SHP77 treated with DMSO at 0.1 percent for 48 hours (cell line): Measurements from ENCODE around the gene SLC29A1.

ENCODE experiments used
- DNase-seq: peaks from one replicate; lab custom pipeline; 2025; lab: John Stamatoyannopoulos, UW

SLC29A1 gene

DNA sequence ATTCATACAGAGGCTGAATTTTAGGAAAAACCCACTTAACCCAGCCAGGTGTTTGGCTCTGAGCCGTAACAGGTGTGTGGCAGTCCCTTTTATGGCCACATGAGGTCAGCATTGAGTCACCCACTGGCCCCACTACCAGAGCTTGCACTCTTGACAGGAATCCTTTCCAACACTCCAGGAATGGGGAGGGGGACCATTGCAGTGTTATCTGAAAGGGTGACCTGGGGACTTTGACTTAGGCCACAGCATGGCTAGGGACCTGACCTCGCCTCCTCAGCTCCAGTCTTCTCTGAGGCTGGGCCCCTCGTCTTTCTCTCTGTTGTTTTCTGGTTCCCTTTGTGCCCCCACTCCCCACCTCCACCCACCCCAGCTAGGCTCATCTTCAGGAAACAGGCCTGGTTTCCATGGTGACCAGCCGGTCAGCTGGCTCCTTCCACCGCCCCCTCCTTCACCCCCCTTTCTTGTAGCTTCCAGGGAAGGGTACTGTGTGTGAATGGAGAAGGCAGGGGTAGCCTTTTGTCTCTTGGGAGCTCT, 44.8 kb downstream of the SLC29A1 start:
- peak; percentile 27 for DNase-seq

DNA sequence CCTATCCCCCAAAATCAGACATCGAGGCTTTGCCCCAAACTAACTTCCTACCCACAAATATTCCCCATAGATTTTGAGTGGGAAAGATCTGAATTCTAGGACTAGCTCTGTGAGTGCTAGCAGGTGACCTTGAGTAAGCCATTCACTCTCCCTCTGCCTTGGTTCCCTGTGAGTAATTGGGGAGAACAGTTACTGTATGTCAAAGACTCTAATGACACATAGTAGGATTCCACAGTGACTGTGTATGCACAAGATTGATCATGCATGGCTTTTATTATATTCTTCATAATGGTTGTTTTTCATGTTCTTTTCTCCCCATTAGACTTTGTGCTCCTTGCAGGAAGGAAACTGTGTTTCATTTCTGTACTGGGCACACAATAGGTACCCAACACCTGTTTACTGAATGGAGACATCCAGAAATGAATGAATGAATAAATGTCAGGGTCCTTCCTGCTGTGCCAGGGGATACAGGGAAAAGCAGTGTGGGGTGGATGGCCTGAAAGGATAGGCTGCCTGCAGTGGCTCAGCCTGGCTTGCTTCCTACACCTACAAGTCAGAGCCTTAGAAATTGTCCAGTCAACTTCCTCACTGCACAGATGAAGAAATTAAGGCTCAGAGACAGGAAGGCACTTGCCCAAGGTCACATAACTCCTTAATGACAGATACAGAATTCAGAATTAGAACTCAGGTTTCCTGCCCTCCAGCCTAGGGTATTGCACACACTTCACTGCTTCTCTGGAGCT, 46.0 kb downstream of the SLC29A1 start:
- no peak for DNase-seq

DNA sequence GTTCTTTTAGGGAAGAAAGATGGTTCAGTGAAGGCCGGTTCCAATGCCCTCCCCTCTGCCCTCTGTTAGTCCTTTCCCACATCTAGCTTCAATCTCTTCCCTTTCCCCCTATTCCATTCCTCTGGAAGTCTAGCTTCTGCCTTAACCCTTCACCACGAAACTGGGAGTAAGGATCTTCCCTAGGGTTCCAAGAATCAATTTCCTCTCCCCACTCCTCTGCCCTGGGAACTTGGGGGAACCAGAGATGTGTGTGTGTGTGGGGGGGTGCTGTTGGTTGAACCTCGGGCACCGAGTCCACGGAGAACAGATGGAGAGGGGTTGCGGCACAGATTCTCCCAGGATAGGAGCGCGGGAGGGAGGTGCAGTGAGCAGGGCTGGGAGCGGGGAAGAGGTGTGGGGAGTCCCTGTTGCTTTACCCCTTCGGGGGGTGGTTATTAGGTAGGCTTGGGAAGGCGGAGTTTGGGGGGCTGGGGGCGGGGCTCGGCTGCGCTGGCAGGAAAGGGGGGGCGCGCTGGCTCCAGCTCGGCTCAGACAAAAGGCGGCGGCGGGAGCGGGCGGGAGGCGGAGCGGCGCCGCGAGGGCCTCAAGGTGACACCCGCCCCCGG, 46.6 kb downstream of the SLC29A1 start, which contains the start of gene TMEM151B:
Gene TMEM151B (plus strand): TSS at position 530 of the 605 bp plus-strand sequence. CDS start 293 bp downstream, outside the sequence.
- DNase-seq: no peak

DNA sequence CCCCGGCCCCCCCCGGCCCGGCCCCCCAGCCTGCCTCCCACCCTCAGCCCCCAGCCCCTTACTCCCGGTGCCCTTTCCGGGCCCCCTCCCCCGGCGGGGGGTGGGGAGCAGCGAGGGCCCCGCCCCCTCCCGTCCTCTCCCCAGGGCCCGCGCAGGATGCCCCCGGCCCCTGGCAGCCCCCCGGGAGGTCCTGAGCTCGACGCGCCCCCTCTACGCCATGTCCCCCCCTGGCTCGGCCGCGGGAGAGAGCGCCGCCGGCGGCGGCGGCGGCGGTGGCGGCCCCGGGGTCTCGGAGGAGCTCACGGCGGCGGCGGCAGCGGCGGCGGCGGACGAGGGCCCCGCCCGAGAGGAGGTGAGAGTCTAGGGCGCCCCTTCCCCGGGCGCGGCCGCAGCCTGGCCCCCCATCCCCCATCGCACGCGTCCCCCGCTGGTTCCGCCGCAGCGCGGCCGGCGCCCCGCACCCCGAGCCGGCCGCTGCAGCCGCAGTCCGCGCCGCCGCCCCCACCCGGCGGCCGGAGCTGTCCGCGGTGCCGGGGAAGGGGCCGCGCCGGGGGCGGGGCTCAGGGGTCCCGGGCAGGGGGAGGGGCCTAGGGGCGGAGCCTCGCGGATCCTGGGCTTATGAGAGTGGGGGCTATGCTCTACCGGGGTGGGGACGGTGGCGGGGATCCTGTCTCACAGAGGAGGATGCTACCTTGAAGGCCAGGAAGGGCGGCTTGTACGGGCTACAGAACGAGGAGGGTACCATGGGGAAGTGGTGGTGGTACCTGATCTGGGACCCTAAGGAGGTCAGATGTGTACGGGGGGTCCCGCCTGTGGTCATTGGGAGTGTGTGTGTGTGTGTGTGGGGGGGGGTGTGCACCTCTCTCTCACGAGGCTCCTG, 47.4 kb downstream of the SLC29A1 start:
- no peak for DNase-seq

DNA sequence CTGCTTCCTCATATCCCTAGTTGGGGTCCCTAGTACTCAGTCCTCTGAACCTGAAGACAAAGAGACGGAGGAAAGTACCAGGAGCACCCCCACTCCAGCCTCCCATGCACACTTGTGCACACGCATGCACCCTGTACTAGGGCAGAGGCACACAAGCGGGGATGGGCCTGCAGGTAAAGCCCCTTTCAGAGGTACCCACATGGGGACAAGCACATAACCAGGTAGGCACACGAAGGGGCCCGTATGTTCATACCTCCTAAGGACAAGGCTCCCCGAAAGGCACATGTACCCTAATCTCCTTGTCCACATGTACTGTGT, 48.0 kb downstream of the SLC29A1 start:
- no peak for DNase-seq

DNA sequence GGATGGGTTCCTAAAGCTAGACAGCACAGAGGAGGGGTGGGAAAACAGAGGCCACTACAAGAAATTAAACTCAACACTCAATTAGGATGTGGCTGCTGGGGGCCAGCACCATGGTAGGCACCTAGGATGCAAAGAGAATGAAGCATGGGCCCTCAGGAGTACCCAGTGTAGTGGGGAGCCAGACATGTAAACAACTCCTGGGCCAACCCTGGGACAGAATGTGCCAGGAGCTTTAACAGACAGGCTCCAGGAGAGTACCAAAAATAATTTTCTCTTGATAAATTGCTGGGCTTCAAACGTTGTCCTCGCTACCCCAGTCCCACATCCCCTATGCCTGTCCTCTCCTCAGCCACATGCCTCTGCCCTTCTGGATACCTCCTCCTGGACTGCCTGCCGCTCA, 48.5 kb downstream of the SLC29A1 start:
- DNase-seq: no peak

DNA sequence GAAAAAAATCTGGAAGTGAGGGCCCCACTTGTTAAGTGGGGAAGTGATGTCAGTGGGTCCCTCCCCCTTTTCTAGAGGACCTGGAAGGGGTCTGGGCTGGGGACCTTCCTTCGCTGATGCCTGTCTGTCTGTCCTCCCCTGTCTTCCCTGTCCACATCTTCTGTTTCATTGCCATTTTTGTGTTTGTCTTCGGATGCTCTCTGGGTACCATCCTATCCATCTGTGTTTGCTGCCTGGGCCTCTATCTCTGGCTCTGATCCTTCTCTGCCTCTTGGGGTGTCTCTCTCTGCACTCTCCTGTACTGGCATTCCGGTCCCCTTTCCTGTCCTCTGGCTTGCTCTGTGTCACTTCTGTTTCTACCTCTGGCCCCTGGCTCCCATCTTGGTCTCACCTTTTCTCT, 49.1 kb downstream of the SLC29A1 start:
- no peak for DNase-seq

DNA sequence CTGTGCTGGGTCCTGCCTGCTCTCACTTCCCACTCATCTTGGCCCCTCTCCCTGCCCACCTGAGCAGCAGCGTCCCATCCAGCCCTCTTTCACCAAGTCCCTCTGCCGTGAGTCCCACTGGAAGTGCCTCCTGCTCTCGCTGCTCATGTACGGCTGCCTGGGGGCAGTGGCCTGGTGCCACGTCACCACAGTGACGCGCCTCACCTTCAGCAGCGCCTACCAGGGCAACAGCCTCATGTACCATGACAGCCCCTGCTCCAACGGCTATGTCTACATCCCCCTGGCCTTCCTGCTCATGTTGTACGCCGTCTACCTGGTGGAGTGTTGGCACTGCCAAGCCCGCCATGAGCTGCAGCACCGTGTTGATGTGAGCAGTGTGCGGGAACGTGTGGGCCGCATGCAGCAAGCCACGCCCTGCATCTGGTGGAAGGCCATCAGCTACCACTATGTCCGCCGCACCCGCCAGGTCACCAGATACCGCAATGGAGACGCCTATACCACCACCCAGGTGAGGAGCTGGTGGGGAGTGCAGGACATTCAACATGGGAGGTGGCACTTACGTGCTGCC, 49.7 kb downstream of the SLC29A1 start:
- DNase-seq: no peak

DNA sequence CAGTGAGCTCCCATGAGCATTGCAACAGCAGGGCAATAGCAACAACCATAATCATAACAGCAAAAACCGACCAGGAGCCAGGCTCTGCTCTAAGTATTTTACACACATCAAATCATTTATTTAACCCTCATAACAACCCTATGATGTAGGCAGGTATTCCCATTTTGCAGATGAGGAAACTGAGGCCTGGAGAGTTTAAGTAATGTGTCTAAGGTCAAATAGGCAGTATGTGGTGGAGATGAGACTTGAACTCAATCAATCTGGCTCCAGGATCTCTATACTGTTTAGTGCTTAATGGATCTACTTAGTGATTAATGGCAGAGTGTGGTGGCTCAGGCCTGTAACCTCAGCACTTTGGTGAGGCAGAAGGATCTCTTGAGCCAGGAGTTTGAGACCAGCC, 50.2 kb downstream of the SLC29A1 start:
- no peak for DNase-seq

DNA sequence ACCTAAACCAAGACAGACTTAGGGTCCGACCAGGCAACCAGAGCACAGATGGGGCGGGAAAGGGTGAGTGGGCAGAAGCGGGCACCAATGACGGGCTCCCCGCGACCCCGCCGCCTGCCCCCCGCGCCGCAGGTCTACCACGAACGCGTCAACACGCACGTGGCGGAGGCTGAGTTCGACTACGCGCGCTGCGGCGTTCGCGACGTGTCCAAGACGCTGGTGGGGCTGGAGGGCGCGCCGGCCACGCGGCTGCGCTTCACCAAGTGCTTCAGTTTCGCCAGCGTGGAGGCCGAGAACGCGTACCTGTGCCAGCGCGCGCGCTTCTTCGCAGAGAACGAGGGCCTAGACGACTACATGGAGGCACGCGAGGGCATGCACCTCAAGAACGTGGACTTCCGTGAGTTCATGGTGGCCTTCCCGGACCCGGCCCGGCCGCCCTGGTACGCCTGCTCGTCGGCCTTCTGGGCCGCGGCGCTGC, 51.9 kb downstream of the SLC29A1 start:
- DNase-seq: no peak

DNA sequence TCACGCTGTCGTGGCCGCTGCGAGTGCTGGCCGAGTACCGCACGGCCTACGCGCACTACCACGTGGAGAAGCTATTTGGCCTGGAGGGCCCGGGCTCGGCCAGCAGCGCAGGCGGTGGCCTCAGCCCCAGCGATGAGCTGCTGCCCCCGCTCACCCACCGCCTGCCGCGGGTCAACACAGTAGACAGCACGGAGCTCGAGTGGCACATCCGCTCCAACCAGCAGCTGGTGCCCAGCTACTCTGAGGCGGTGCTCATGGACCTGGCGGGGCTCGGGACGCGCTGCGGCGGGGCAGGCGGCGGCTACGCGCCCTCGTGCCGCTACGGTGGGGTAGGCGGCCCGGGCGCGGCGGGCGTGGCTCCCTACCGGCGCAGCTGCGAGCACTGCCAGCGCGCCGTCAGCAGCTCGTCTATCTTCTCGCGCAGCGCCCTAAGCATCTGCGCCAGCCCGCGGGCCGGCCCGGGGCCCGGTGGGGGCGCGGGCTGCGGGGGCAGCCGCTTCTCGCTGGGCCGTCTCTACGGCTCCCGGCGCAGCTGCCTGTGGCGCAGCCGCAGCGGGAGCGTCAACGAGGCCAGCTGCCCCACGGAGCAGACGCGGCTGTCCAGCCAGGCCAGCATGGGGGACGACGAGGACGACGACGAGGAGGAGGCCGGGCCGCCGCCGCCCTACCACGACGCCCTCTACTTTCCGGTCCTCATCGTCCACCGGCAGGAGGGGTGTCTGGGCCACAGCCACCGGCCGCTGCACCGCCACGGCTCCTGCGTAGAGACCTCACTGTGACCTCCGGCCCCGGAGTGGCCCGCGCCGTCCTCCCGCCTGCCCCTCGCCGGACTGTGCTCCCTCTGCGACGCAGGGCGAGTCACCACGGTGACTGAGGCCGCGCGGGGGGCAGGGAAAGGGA, 52.6 kb downstream of the SLC29A1 start:
- DNase-seq: no peak

DNA sequence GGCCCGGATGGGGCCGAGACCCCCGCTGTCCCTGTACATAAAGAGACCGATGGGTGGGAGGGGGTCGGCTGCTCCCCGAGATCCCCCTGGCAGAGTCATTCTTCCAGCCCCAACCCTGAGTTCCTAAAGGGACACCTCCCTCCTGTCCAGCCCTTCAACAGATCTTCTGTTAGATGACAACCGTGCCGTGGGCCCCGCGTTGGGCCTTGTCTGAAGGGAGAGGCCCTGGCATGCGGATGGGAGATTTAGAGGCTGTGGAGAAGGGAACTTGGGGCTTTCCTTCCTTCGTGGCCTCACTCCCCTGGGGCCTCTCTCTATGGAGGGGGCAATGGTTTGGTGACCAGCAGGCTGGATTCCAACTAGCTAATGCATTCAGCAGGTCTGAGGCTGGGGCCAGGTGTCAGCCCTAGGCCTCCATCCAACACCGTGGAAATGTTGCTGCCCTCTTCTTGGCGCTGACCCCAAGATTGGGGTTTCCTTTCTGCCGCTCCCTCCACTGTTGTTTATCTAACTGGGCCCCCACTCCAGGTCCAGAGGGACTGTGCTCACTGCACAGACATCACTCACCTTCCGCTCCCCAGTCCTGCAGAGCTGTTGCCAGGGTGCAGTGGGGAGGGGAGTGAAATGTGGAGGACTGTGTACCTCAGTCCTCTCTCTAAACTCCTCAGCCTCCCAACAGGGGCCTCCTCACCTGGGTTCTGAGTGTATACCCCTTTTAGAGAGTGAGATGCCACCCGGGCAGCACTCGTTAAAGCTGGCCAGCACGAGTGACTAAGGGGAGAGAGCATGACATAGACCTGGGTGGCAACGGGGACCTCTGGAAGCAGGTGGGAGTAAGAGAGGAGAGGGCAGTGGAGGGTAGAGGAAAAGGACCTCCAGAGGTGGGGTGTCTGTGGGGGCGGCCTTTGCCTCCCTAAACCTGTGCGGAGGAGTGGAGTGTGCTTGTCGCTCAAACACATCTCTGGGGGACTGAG, 53.6 kb downstream of the SLC29A1 start:
- DNase-seq: no peak

DNA sequence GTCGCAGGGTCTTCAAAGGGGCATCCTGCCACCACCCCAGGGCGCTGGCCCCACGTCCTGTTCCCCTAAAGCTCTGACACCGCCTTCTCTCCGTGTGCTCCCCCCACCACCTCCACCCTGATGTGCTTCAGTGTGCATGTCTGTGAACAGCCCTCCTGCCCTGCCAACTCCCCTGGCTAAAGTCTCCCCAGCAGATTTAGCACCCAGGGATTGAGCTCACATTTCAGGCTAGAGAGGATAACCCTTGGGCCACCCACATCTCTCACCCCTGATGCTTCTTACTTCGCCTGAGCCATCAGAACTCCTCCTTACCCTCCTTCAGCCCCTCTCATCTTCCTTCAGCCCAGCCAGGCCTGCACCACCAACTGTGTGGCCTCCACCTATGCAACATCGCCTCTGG, 54.4 kb downstream of the SLC29A1 start:
- no peak for DNase-seq

DNA sequence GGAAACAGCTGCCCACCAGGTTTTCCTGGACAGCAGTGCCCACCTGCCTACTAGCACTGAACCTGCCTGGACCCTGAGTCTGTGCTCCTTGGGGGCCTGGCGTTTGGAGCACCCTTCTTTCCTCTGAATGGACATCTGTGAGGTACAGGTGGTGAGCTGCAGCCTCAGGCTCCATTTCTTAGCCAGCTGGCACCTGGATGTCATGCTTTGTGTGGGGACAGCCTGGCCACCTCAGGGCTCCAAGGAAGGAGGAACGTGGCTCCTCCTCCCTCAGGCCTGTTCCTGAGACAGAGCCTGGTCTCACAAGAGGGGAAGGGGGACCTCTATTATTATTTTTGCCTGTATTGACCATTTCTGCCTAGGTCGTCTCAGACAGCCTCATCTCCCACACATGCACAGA, 54.9 kb downstream of the SLC29A1 start:
- DNase-seq: no peak

DNA sequence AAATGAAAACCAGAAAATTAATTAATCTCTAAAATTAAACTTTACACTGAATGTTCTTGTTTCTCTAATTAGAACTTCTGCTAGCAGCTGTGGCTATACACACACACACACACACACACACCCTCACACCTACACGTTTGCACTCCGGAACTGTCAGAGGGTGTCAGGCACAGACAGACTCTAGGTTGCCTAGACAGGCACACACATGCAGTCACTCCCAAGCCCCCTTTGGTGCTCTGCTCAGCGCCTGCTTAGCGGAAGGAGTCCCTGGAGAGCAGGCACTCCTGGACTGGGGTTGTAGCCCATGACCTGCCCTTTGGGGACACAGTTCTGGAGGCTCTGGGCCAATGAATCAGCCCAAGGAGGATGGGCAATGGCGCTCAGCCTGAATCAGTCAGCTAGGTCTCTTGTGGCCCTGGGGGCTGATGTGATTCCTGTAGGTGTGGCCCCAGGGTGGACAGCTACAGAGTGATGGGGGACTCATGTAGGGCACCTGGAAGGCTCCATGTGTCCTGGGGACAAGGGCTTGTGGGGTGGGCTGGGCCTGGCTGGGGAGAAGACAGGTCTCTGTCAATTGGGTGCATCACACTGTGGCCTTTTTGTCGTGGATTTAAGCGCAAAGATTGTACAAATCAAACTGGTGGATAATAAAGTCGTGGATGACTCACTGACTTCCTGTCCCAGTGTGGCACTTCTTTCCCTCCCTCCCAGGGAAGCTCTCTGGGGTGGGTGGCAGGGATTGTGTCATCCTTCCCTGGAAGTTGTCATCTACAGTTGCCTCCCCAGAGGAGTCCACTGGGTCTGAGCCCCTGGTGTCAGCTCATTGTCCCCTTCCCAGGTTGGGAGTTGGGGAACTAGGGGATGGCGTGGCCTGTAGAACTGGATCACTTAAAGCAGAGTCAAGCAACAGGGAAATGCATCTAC, 55.6 kb downstream of the SLC29A1 start:
- no peak for DNase-seq
